HepG2 (cell line): ENCODE data around the gene GARIN6.

Experiments
- CHD2 ChIP-seq: IDR thresholded peaks from 2 replicates; pipeline ENCODE4 v1.6.1; 2011; ENCODE audit warnings: low read depth, low read length, improper control_type of control experiment
- EHMT2 ChIP-seq: fragments of 200-600 bp; sonication (generic); IDR thresholded peaks from 2 replicates; pipeline ENCODE4 v1.7.0; 2017; ENCODE audit warnings: antibody characterized with exemption, low read depth, low read length, borderline replicate concordance
- EZH2 ChIP-seq: conservative IDR thresholded peaks from 2 replicates; pipeline ENCODE4 v1.6.1; 2012; ENCODE audit warnings: mild to moderate bottlenecking, low read depth, low read length, moderate library complexity
- GLI4 ChIP-seq: sonication (generic); formaldehyde crosslinking; IDR thresholded peaks from 2 replicates; pipeline ENCODE4 v1.5.1; 2020; ENCODE audit warnings: missing genetic modification reagents, mild to moderate bottlenecking, moderate library complexity, borderline replicate concordance
- RAD21 ChIP-seq: fragments of 450-650 bp; formaldehyde crosslinking; IDR thresholded peaks from 2 replicates; pipeline ENCODE4 v1.5.0; 2020; ENCODE audit warnings: mild to moderate bottlenecking
- SATB2 ChIP-seq: sonication (generic); formaldehyde crosslinking; IDR thresholded peaks from 2 replicates; pipeline ENCODE4 v1.5.0; 2020; ENCODE audit warnings: missing genetic modification reagents
- SMC3 ChIP-seq: IDR thresholded peaks from 2 replicates; pipeline ENCODE4 v1.6.1; 2011; ENCODE audit warnings: low read length, improper control_type of control experiment
- TAF1 ChIP-seq: sonication (generic); formaldehyde crosslinking; IDR thresholded peaks from 2 replicates; pipeline ENCODE4 v1.4.0; 2020; ENCODE audit warnings: missing genetic modification reagents
- TEAD2 ChIP-seq: sonication (generic); formaldehyde crosslinking; IDR thresholded peaks from 2 replicates; pipeline ENCODE4 v1.9.0; 2021; ENCODE audit warnings: missing genetic modification reagents
- TF ChIP-seq, protein P1 (sequence below): sonication (generic); formaldehyde crosslinking; IDR thresholded peaks from 2 replicates; pipeline ENCODE4 v1.5.0; 2020; ENCODE audit warnings: missing genetic modification reagents, mild to moderate bottlenecking, borderline replicate concordance

DNA sequence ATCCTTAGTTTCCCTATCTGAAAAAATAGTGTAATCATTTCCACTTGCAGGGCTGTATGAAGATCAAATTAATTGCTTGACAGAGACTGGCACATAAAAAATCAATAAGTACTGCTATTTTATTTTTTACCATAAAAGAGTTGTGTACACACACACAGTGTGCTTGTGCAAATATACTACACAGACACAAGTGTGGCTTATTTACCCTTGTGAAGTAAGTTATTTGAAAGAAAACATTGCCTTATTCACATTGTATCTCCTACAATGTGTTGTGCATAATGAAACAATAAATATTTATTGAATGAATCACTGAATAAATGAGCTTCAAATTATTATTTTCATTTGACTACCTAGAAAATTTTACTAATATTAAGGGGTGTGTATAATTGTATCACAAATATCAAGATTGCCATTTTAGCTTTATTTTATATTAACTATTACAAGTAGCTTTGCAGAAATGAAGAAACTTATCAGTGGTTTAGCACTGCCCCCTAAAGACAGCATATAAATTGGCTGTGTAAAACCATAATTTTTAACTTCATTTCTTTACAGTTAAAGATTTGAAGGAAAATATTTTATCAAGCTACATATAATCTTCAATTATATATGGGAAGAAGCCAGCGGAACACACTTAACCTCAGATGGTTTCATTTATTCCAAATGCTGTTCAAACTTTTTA, 11.3 kb downstream of the GARIN6 start:
- no peak for TF ChIP-seq SMC3
- no peak for TF ChIP-seq RAD21 (CRISPR knock-in tag)
- TF ChIP-seq, protein P1, sequence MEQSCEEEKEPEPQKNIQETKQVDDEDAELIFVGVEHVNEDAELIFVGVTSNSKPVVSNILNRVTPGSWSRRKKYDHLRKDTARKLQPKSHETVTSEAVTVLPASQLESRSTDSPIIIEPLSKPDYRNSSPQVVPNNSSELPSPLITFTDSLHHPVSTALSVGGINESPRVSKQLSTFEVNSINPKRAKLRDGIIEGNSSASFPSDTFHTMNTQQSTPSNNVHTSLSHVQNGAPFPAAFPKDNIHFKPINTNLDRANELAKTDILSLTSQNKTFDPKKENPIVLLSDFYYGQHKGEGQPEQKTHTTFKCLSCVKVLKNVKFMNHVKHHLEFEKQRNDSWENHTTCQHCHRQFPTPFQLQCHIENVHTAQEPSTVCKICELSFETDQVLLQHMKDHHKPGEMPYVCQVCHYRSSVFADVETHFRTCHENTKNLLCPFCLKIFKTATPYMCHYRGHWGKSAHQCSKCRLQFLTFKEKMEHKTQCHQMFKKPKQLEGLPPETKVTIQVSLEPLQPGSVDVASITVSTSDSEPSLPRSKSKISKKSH (CRISPR knock-in tag), result no peak
- TF ChIP-seq EZH2, result no peak
- TF ChIP-seq GLI4 (CRISPR knock-in tag), result no peak
- TF ChIP-seq TAF1 (CRISPR knock-in tag), result no peak
- TF ChIP-seq EHMT2, result no peak
- TF ChIP-seq SATB2 (CRISPR knock-in tag), result no peak
- TF ChIP-seq TEAD2 (CRISPR knock-in tag), result no peak
- no peak for TF ChIP-seq CHD2
